H9 (cell line): ENCODE results near the gene ULK2. TPM values are rescaled to one million over a fixed set of nuclear protein-coding genes. Genes with fewer than 3 reads are reported as not detected.

ENCODE experiments used
- DNase-seq: peaks from one replicate; pipeline ENCODE4 v3.0.0-alpha.2; 2017
- H2AFZ ChIP-seq: one replicate; pipeline ENCODE4 v1.6.1; 2013; ENCODE audit warnings: mild to moderate bottlenecking, low read length, control low read depth, moderate library complexity
- H2AK5ac ChIP-seq: 2 replicates; pipeline ENCODE4 v1.6.1; 2013; ENCODE audit warnings: low read length, control low read depth, mixed read lengths; ENCODE audit not compliant: insufficient read length
- H2BK120ac ChIP-seq: one replicate; pipeline ENCODE4 v1.6.1; 2013; ENCODE audit warnings: low read depth, mild to moderate bottlenecking, low read length, control low read depth, inconsistent platforms; ENCODE audit not compliant: poor library complexity, severe bottlenecking
- H2BK12ac ChIP-seq: 2 replicates; pipeline ENCODE4 v1.6.1; 2013; ENCODE audit warnings: low read length, control low read depth, mixed read lengths, low read depth; ENCODE audit not compliant: insufficient read length
- H2BK15ac ChIP-seq: 2 replicates; pipeline ENCODE4 v1.6.1; 2013; ENCODE audit warnings: low read depth, low read length, control low read depth
- H2BK20ac ChIP-seq: one replicate; pipeline ENCODE4 v1.6.1; 2013; ENCODE audit warnings: low read depth, mild to moderate bottlenecking, low read length, control low read depth, inconsistent platforms; ENCODE audit not compliant: poor library complexity, severe bottlenecking
- H2BK5ac ChIP-seq: 2 replicates; pipeline ENCODE4 v1.6.1; 2013; ENCODE audit warnings: low read length, control low read depth, mixed read lengths; ENCODE audit not compliant: insufficient read length
- H3K14ac ChIP-seq: 2 replicates; pipeline ENCODE4 v1.6.1; 2013; ENCODE audit warnings: low read length, control low read depth; ENCODE audit not compliant: insufficient read depth
- H3K18ac ChIP-seq: 2 replicates; pipeline ENCODE4 v1.6.1; 2013; ENCODE audit warnings: low read depth, mild to moderate bottlenecking, mixed read lengths, low read length, control low read depth; ENCODE audit not compliant: insufficient read length
- H3K23ac ChIP-seq: 2 replicates; pipeline ENCODE4 v1.6.1; 2013; ENCODE audit warnings: low read length, control low read depth, mixed read lengths, low read depth; ENCODE audit not compliant: insufficient read length
- H3K23me2 ChIP-seq: 2 replicates; pipeline ENCODE4 v1.6.1; 2013; ENCODE audit warnings: low read depth, mild to moderate bottlenecking, mixed read lengths, low read length, control low read depth; ENCODE audit not compliant: insufficient read length, poor library complexity, severe bottlenecking
- H3K27ac ChIP-seq: 2 replicates; pipeline ENCODE4 v1.5.1; 2013; ENCODE audit warnings: low read length, control low read depth, mixed read lengths, low read depth; ENCODE audit not compliant: insufficient read length
- H3K27me3 ChIP-seq: 2 replicates; pipeline ENCODE4 v1.6.1; 2013; ENCODE audit warnings: low read length, control low read depth, inconsistent platforms; ENCODE audit not compliant: insufficient read depth
- H3K4ac ChIP-seq: 2 replicates; pipeline ENCODE4 v1.6.1; 2013; ENCODE audit warnings: low read depth, mild to moderate bottlenecking, control low read depth, inconsistent platforms, low read length, moderate library complexity
- H3K4me1 ChIP-seq: 2 replicates; pipeline ENCODE4 v1.6.1; 2013; ENCODE audit warnings: low read length, control low read depth, inconsistent platforms; ENCODE audit not compliant: insufficient read depth
- H3K4me2 ChIP-seq: 2 replicates; pipeline ENCODE4 v1.6.1; 2013; ENCODE audit warnings: low read length, control low read depth, mixed read lengths; ENCODE audit not compliant: insufficient read length, insufficient read depth
- H3K56ac ChIP-seq: 2 replicates; pipeline ENCODE4 v1.6.1; 2013; ENCODE audit warnings: low read depth, mild to moderate bottlenecking, mixed read lengths, low read length, control low read depth; ENCODE audit not compliant: insufficient read length
- H3K79me1 ChIP-seq: 2 replicates; pipeline ENCODE4 v1.6.1; 2013; ENCODE audit warnings: low read depth, mild to moderate bottlenecking, moderate library complexity, low read length, control low read depth, inconsistent platforms; ENCODE audit not compliant: insufficient read depth, poor library complexity, severe bottlenecking
- H3K79me2 ChIP-seq: 2 replicates; pipeline ENCODE4 v1.6.1; 2013; ENCODE audit warnings: low read length, control low read depth, inconsistent platforms; ENCODE audit not compliant: insufficient read depth
- H3K9ac ChIP-seq: 2 replicates; pipeline ENCODE4 v1.6.1; 2013; ENCODE audit warnings: low read length, control low read depth, mixed read lengths; ENCODE audit not compliant: insufficient read length; ENCODE audit errors: extremely low read depth
- H3K9me3 ChIP-seq: one replicate; pipeline ENCODE4 v1.6.1; 2013; ENCODE audit warnings: low read depth, low read length, inconsistent platforms; ENCODE audit not compliant: control insufficient read depth
- H3T11ph ChIP-seq: one replicate; pipeline ENCODE4 v1.6.1; 2013; ENCODE audit warnings: mild to moderate bottlenecking, low read length, control low read depth, inconsistent platforms
- H4K20me1 ChIP-seq: one replicate; pipeline ENCODE4 v1.6.1; 2013; ENCODE audit not compliant: control insufficient read depth, insufficient read length, insufficient read depth
- H4K5ac ChIP-seq: 2 replicates; pipeline ENCODE4 v1.6.1; 2013; ENCODE audit warnings: low read depth, mild to moderate bottlenecking, mixed read lengths, low read length, control low read depth; ENCODE audit not compliant: insufficient read length
- H4K8ac ChIP-seq: replicated peaks from 2 replicates; pipeline ENCODE4 v1.6.1; 2013; ENCODE audit warnings: low read length, control low read depth, mixed read lengths, low read depth; ENCODE audit not compliant: insufficient read length
- H4K91ac ChIP-seq: 2 replicates; pipeline ENCODE4 v1.6.1; 2013; ENCODE audit warnings: low read depth, mild to moderate bottlenecking, moderate library complexity, mixed read lengths, low read length, control low read depth; ENCODE audit not compliant: insufficient read length
- H3K27ac Mint-ChIP-seq, 3 experiments: 2 replicates in 2 of 3; 3 replicates in 1 of 3; pipeline ENCODE4 v1.8.0; 2020 to 2021; ENCODE audit warnings: mixed read lengths in 3 of 3, mild to moderate bottlenecking in 1 of 3, moderate library complexity in 1 of 3
- H3K27me3 Mint-ChIP-seq: 2 replicates; pipeline ENCODE4 v1.8.0; 2021; ENCODE audit warnings: low read depth, mild to moderate bottlenecking, moderate library complexity, mixed read lengths
- H3K36me3 Mint-ChIP-seq, 3 experiments: 2 replicates in 2 of 3; 3 replicates in 1 of 3; pipeline ENCODE4 v1.8.0; 2020 to 2021; ENCODE audit warnings: low read depth in 3 of 3, mixed read lengths in 3 of 3; ENCODE audit not compliant: insufficient read depth in 1 of 3
- H3K4me1 Mint-ChIP-seq, 2 experiments: 2 replicates each; pipeline ENCODE4 v1.8.0; 2020; ENCODE audit warnings: mixed read lengths in 2 of 2
- H3K4me3 Mint-ChIP-seq, 2 experiments: 2 replicates in 1 of 2; 3 replicates in 1 of 2; pipeline ENCODE4 v1.8.0; 2020 to 2021; ENCODE audit warnings: mild to moderate bottlenecking in 2 of 2, mixed read lengths in 2 of 2, moderate library complexity in 1 of 2
- H3K9me3 Mint-ChIP-seq, 2 experiments: 2 replicates in 1 of 2; 3 replicates in 1 of 2; pipeline ENCODE4 v1.8.0; 2020; ENCODE audit warnings: mild to moderate bottlenecking in 2 of 2, mixed read lengths in 2 of 2, moderate library complexity in 1 of 2
- WGBS: extraction: QIAGEN DNeasy Blood & Tissue Kit; methylation state at CpG from one replicate; pipeline ENCODE4 v1.1.7; 2013; ENCODE audit warnings: missing lambda C conversion rate, low lambda C conversion rate, mixed read lengths; ENCODE audit not compliant: insufficient read length; ENCODE audit errors: extremely low coverage; 5-methylcytosine and 5-hydroxymethylcytosine counted together
- total RNA-seq: library from RNA; stranded (reverse); gene quantifications from 2 replicates; pipeline ENCODE4 v1.2.1, GENCODE V29; 2021
- TF ChIP-seq, protein P1 (sequence below): fragments of 200-600 bp; sonication (generic); conservative IDR thresholded peaks from 3 replicates; pipeline ENCODE4 v1.8.0; 2021; ENCODE audit warnings: antibody characterized with exemption, mild to moderate bottlenecking

Gene ULK2
- total RNA-seq, 1 experiment from 2014 or later, result 11.5 TPM

GRCh38 chr17:19876529-19877161 is 8.9 kb upstream of the ULK2 start:
- H3K9me3 Mint-ChIP-seq, result no peaks in the 10 kb centered on the region
- no peak overlapping the region for H3K4ac ChIP-seq
- peaks cover 3% of the 10 kb centered on the region for H3K27me3 Mint-ChIP-seq
- no peak overlapping the region; the same call in 1 of the 2 replicates for H3K14ac ChIP-seq
- no peak overlapping the region for H2BK120ac ChIP-seq
- H3K23me2 ChIP-seq, result no peaks in the 10 kb centered on the region
- no peak overlapping the region for H3K56ac ChIP-seq
- no peak overlapping the region for H4K5ac ChIP-seq
- H3K79me2 ChIP-seq, result no peaks in the 10 kb centered on the region
- H4K8ac ChIP-seq, result no peak overlapping the region
- no peak overlapping the region for H3T11ph ChIP-seq
- no peak overlapping the region for H2BK12ac ChIP-seq
- no peaks in the 10 kb centered on the region for H3K4me1 Mint-ChIP-seq
- H3K23ac ChIP-seq, result no peak overlapping the region
- H3K36me3 Mint-ChIP-seq, result no peaks in the 10 kb centered on the region; a peak in 1 of 7 replicates
- no peak overlapping the region for H3K18ac ChIP-seq
- H3K9me3 ChIP-seq, result no peaks in the 10 kb centered on the region
- no peak overlapping the region for H3K9ac ChIP-seq
- WGBS, result no CpG with 5 or more reads among the region's 13 CpGs
- no peak overlapping the region for H3K27ac Mint-ChIP-seq
- no peaks in the 10 kb centered on the region for H3K4me1 ChIP-seq
- no peaks in the 10 kb centered on the region for H3K79me1 ChIP-seq
- H4K91ac ChIP-seq, result no peak overlapping the region
- TF ChIP-seq, protein P1, sequence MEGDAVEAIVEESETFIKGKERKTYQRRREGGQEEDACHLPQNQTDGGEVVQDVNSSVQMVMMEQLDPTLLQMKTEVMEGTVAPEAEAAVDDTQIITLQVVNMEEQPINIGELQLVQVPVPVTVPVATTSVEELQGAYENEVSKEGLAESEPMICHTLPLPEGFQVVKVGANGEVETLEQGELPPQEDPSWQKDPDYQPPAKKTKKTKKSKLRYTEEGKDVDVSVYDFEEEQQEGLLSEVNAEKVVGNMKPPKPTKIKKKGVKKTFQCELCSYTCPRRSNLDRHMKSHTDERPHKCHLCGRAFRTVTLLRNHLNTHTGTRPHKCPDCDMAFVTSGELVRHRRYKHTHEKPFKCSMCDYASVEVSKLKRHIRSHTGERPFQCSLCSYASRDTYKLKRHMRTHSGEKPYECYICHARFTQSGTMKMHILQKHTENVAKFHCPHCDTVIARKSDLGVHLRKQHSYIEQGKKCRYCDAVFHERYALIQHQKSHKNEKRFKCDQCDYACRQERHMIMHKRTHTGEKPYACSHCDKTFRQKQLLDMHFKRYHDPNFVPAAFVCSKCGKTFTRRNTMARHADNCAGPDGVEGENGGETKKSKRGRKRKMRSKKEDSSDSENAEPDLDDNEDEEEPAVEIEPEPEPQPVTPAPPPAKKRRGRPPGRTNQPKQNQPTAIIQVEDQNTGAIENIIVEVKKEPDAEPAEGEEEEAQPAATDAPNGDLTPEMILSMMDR, result no peak
- no peak overlapping the region for H2BK5ac ChIP-seq
- no peak for DNase-seq
- H3K4me3 Mint-ChIP-seq, result no peak overlapping the region
- H2AFZ ChIP-seq, result no peak overlapping the region
- no peak overlapping the region for H3K27ac ChIP-seq
- no peak overlapping the region for H2BK20ac ChIP-seq
- no peaks in the 10 kb centered on the region for H4K20me1 ChIP-seq
- H2BK15ac ChIP-seq, result no peak overlapping the region
- no peak overlapping the region for H3K4me2 ChIP-seq
- no peaks in the 10 kb centered on the region for H3K27me3 ChIP-seq
- no peak overlapping the region for H2AK5ac ChIP-seq
